Cerebellar nuclear complex (tissue), 1 donor: ENCODE results near the gene CYP2R1.
"Not testable (repeated sequence)": the region's sequence is repeated elsewhere in the genome, so short reads cannot be mapped to it uniquely, and the experiment has no call there.

Experiments used
- DNase-seq, 2 experiments: peaks; one replicate each; lab custom pipeline; 2025; lab: John Stamatoyannopoulos, UW

Gene CYP2R1

DNA sequence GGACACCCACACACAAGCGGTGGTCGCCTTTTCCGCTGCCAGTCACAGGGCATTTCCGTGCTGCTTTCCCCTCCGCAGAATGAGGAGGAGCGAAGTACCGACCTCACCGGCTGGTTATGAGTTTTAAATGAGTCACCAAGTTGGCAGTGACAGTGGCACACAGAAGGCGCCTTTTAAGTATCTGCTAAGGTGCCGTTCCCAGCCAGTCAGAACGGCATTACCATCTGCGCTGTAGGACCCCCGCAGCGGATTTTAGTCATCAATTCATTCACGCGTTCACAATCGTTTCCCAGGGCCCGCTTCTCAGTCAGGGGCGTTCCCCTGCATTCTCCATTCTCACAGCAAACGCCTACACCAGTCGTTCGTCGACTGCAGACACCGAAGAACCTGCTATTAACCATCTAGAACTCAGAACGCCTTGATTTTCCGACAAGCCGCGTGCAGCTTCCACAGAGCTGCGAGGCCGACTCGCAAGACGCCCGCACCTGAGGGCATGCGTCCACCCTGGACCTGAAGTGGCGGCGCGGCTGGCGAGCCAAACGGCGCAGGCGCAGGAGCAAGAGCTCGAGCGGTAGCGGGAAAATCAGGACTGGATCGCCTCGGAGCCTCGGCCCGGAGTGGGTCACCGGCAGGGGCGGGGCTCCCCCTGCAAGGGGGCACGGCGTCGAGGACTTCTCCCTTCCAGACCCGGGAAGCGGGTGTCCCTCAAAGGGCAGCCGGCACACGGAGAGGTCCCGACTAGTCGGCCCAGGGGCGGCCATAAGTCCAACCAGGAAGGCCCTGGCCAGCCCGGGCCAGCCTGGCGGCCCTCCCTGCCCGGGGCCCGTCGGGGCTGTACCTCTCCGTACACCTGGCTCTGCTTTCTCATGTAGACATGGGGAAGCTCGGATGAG, 642 bp downstream of the CYP2R1 start:
- peak in 1 of 2 experiments; percentile 50 for DNase-seq

DNA sequence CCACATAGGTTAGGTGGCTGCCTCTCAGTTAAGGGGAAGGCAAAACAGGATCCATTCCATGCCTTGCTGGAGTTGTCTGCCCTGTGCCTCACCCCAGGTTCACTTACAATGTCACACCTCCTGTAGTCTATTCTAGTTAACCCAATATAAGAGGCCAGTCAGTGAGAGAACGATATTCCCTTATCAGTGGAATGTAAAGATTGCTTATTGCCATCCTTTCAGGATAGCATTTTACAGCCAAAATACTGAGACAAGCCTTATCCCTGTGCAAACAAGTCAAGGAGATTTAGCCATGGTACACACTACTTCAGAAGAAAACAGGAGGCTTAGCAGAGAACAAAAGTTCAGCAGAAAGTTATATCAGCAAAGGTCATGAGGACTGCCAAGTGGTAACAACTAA, 5.5 kb downstream of the CYP2R1 start:
- DNase-seq = no peak

DNA sequence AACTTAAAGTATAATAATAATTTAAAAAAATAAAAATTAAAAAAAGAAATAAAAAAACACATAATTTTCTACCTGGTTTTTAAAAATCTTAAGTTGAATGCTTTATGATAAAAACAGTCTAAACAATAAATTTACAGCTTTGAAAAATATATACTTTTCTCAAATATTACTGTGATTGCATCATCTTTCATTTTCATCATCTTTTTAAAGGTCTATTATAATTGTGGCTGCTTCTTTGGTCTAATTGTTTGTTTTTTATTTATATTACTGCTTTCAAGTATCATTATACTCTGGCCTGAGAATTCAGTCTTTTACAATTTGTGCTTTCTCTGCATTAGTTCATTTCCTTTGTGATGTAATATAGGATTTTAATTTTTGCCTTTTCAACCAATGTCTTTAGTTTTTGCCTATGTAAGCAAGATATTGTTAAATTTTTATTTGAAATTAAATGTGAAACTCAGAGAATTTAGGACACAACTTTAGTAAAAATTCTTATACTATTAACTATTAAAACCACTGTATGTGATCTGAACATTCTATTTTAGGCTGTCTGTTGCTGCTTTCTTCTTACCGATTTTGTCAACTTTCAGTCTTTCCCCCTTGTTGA, 7.3 kb downstream of the CYP2R1 start:
- no peak for DNase-seq

DNA sequence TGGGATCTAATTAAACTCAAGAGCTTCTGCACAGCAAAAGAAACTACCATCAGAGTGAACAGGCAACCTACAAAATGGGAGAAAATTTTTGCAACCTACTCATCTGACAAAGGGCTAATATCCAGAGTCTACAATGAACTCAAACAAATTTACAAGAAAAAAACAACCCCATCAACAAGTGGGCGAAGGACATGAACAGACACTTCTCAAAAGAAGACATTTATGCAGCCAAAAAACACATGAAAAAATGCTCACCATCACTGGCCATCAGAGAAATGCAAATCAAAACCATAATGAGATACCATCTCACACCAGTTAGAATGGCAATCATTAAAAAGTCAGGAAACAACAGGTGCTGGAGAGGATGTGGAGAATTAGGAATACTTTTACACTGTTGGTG, 8.3 kb downstream of the CYP2R1 start:
- not testable (repeated sequence) for DNase-seq

DNA sequence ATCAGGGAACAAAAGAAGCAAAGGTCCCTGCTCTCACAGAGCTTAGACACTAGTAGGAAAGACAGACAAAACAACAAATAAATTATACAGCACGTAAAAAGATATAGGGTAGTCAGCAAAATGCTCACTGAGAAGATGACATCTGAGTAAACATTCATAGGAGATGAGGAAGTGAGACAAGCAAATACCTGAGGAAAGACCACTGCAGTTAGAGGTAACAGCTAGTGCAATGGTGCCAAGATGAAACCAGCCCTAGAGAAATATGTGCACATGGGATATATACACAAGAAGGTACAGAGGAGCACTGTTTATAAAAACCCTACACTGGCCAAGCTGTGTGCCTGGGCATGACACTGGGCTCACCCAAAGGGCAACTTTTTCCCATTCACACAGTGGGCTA, 9.8 kb downstream of the CYP2R1 start:
- DNase-seq = no peak

DNA sequence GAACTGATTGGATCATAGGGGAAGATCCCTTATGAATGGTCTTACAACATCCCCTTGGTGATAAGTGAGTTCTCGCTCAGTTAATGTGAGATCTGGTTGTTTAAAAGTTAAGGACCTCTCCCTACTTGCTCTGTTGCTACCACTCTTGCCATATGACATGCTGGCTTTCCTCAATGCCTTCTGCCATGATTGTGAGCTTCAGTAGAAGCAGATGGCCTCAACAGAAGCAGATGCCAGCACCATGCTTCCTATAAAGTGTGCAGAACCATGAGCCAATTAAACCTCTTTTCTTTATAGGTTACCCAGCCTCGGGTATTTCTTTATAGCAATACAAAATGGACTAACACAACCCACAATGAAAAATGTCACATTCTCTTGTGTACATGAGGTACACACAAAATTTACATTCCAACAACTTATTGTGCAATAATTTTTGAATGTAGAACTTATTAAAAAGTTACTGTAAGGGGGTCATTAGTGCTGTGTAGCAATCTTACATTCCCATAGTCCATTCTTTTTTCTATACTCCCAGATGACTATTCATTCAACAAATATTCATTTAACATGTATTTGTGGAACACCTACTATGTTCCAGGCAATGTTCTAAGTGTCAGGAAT, 10.3 kb downstream of the CYP2R1 start:
- no peak for DNase-seq

DNA sequence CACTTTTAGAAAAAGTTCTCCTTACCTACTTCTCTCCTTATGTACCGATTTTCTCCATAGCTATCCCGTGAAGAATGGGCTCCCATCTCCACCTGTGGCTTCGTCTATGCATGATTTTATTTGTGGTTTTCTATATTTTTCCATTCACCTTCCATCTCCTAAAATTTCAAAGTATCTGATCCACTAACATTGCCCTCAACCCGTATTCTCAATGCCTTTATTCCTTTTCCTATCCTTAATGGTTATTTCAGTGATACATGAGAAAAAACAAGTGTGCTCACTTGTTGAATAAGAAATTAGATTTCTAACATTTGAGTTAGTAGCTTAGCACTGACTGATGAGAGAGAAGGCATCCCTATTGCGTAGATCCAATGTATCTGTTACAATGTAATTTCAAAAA, 16.9 kb downstream of the CYP2R1 start:
- no peak for DNase-seq

DNA sequence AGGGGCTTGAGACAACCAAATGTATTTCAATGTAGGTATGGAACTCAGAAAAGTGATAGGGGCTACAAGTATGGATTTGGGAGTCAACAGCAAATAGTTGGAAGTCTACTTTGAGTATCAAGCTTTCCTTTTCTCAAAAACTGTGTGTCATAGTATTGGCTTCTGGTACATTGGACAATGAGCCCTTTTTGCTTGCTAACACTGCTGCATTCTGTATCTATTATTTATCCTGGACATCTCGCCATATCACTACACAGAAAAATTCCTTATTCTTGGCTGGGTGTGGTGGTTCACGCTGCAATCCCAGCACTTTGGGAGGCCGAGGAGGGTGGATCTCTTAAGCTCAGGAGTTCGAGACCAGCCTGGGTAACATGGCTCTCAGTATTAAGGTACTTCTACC, 18.4 kb downstream of the CYP2R1 start:
- DNase-seq = no peak

DNA sequence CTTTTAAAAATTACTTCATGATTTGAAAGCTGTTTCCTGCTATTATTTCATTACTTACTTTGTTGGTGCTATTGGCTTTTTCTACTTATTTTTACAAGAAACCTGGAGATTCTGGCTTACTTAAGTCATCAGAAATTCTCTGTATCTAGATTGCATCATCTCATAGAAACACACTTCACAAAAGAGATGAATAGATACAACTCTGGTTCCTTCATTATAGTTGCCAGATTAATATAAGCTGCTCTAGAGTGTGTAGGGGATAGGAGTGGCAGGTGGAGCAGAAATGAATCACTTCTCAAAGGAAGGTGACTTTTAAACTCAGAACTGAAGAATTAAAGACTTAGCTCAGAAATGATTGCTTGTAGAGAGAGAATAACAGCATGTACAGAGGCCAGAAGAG, 20.0 kb downstream of the CYP2R1 start:
- DNase-seq = no peak

DNA sequence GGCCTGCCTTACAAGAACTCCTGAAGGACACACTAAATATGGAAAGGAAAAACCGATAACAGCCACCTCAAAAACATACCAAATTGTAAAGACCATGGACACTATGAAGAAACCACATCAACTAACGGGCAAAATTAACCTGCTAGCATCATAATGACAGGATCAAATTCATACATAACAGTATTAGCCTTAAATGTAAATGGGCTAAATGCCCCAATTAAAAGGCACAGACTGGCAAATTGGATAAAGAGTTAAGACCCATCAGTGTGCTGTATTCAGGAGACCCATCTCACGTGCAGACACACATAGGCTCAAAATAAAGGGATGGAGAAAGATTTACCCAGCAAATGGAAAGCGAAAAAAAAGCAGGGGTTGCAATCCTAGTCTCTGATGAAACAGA, 28.3 kb downstream of the CYP2R1 start:
- DNase-seq = not testable (repeated sequence)

DNA sequence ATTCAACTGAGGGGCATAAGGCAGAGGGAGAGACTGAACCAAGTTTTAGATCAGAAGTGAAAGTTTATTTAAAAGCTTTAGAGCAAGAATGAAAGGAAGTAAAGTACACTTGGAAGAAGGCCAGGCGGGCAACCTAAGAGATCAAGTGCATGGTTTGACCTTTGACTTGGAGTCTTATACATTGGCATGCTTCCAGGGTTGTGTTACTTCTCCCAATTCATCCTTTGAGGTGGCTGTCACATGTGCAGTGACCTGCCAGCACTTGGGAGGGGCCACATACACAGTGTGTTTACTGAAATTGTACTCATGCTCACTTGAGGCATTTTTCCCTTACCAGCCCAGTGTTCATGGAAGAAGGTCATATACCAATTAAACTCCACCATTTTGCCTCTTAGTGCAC, 30.4 kb downstream of the CYP2R1 start:
- DNase-seq = no peak

DNA sequence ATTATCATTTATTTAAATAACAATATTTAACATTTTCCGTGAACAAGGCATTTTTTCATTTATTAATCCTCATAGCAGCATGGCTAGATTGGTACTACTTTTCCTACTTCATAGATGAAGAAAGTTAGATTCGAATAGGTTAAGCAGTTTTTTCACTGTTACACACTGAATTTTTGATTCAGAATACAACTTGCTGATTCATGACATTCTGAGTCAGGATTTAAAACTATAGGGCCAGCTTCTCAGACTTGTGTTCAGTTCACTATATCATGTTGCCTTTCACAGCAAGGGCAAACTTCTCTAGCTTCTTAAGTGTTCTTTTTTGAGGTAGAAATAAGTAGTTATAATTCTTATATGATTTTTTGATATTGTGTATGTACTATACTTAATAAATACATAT, 31.5 kb downstream of the CYP2R1 start:
- DNase-seq = no peak

DNA sequence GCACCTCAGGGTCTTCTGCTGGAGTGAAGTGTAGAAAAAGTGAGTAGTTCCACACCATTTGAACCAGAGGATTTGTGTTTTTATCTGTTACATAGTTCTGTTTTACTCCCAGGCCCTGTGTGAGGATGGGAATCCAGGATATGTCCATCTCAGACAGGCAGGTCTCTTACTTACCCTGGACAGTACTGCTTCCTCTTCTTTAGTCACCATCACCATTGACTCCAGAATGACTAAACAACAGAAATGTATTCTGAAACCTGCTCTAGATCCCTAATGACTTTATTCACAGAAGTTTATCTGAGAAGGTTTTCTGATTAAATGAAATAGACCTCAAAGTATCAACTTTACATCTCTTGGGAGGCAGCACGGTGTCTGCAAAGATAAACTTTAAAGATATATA, 33.6 kb downstream of the CYP2R1 start:
- no peak for DNase-seq

DNA sequence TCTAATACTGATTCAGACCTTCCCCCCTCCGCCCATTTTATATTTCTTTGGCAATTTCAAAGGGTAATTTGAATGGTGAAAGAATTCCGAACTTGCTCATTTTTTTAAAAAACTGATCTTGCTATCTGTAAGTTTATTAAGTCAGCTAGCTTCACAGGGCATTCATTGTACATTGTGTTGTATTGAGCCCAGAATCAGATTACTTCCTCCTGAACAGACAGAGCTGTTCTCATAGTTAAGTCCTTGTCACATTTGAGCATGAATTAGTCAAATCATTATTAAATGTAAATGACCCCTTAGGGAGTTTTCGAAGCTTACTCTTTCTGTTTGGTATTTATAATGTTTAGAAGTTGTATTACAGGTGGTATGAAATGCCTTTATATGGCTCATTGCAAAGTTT, 34.4 kb downstream of the CYP2R1 start:
- DNase-seq = no peak

DNA sequence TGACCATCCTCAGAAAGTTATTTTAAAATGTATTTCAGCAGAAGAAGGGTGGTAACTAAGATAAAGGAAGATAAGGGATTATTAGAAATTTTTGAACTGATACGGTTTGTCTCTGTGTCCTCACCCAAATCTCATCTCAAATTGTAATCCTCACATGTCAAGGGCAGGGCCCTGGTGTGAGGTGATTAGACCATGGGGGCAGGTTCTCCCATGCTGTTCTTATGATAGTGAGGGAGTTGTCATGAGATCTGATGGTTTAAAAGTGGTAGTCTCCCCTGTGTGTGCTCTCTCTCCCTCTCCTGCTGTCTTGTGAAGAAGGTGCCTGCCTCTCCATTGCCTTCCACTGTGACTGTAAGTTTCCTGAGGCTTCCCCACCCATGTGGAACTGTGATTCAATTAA, 36.1 kb downstream of the CYP2R1 start:
- no peak for DNase-seq

DNA sequence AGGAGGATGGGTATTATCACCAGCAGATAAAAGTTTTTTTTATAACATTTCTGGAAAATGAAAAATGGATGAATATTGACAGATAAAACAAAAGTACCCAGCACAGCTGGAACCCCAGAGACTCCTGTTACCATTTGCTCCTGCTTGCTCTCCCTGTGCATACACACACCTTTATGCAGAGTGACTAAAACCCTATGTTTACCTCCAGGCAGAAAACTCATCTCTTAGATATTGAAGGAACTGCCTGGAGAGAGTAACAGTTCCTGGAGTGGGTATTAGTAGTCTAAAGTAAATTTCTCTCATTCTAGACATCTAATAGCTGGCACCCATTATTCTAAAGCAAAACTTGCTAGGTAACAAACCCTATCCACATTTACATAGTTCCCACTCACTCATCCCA, 38.0 kb downstream of the CYP2R1 start:
- no peak for DNase-seq

DNA sequence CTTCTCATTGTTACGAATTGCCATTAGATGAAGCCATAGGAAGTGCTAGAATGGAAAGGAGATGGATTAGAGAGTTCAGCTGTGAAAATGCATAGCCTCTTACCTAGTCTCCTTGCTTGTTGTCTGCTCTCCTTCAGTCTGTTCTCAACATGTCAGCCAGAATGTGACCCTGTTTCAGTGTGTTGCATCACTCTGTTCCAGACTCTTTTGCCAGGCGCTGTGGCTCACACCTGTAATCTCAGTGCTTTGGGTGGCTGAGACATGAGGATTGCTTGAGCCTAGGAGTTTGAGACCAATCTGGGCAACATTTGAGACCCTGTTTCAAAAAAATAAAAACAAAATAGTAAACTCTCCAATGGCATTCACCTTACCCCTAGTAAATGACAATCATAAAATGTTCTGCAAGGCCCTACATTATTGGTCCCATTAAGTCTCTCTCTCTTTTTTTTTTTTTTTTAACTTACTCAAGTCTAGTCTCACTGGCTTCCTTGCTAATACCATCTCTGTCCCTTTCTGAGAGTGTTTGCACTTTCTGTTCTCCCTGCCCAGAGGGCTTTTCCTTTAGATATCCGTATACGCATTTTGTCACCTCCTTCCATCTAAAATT, 39.4 kb downstream of the CYP2R1 start:
- no peak for DNase-seq

DNA sequence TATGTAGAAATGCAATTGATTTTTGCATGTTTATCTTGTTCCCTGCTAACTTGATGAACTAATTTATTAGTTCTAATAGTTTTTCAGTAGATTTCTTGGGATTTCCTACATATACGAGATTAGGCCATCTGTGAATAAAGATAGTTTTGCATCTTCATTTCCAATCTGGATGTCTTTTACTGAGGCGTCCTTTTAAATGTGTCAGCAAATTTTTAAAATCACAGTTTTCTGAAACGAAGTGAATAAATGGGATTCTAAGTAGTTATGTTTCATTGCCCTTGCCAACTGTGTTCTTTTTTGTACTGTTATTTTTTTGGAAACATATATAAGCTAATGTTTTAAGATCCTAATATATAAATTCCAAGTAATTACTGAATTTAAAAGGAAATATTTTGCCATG, 50.0 kb downstream of the CYP2R1 start:
- no peak for DNase-seq

DNA sequence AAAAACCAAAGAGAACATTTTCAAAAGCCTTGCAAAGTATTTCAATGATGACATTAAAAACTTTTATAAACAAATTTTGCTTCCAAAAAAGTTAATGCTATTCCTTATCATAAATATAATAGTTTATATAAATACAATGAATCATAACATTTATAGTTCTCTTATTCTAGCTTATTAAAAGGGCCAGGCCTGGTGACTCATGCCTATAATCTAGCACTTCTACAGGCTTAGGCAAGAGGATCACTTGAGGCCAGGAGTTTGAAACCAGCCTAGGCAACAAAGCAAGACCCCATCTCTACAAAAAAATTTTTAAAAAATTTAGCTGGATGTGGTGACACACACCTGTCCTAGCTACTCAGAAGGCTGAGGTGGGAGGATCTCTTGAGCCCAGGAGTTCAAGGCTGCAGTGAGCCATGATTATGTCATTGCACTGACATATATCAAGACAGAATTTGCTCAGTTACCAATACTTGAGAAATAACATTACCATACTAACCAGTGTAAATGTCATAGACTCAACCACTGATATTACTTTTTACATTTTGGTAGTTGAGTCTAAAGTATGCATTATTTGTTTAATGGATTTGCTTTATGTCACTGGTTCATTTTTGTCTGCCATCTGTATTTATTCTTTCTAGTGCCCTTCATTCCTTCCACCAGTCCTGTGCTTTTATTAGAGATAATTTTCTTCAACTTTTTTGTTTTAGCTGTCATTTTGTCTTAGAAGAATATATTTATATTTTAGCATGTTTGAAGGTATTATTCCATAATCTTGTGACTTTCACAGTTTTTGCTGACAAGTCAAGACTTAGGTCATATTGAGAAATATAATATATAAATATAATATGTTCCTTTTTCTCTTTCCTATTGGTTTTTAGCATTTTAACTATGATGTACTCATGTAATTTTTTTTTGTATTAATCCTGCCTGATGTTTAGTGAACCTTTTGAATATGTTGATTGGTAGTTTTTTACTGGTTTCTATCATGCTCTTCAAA, 56.2 kb downstream of the CYP2R1 start:
- DNase-seq = no peak
